HepG2 (cell line): ENCODE measurements around the gene KRI1. TPM values are rescaled to one million over a fixed set of nuclear protein-coding genes. Genes with fewer than 3 reads are reported as not detected.

Experiments used
- CENPX ChIP-seq: sonication (generic); formaldehyde crosslinking; IDR thresholded peaks from 2 replicates; pipeline ENCODE4 v1.9.0; 2021; ENCODE audit warnings: mild to moderate bottlenecking, missing genetic modification reagents, moderate library complexity
- FOXK1 ChIP-seq: sonication (generic); formaldehyde crosslinking; IDR thresholded peaks from 2 replicates; pipeline ENCODE4 v1.4.0; 2020; ENCODE audit warnings: low read depth, missing genetic modification reagents, borderline replicate concordance
- HNRNPLL ChIP-seq: fragments of 200-400 bp; formaldehyde crosslinking; IDR thresholded peaks from 2 replicates; pipeline ENCODE4 v1.6.1; 2017; ENCODE audit warnings: mild to moderate bottlenecking, low read depth, low read length; ENCODE audit not compliant: poor library complexity, severe bottlenecking
- MEIS2 ChIP-seq: sonication (generic); formaldehyde crosslinking; IDR thresholded peaks from 2 replicates; pipeline ENCODE4 v1.9.0; 2021; ENCODE audit warnings: mild to moderate bottlenecking, missing genetic modification reagents
- NFE2L2 ChIP-seq: fragments of 150-350 bp; IDR thresholded peaks from 2 replicates; pipeline ENCODE4 v1.6.1; 2014; ENCODE audit warnings: low read length
- PHF20 ChIP-seq: sonication (generic); formaldehyde crosslinking; IDR thresholded peaks from 2 replicates; pipeline ENCODE4 v1.5.0; 2020; ENCODE audit warnings: mild to moderate bottlenecking, missing genetic modification reagents
- RBFOX2 ChIP-seq: fragments of 200-400 bp; formaldehyde crosslinking; IDR thresholded peaks from 2 replicates; pipeline ENCODE4 v1.6.1; 2017; ENCODE audit warnings: low read depth, mild to moderate bottlenecking, low read length
- REL ChIP-seq: sonication (generic); formaldehyde crosslinking; conservative IDR thresholded peaks from 2 replicates; pipeline ENCODE4 v1.8.0; 2022; ENCODE audit warnings: mild to moderate bottlenecking, missing genetic modification reagents, moderate library complexity
- SNAI1 ChIP-seq: sonication (generic); formaldehyde crosslinking; IDR thresholded peaks from 2 replicates; pipeline ENCODE4 v1.5.0; 2020; ENCODE audit warnings: mild to moderate bottlenecking, missing genetic modification reagents, borderline replicate concordance
- ZBTB42 ChIP-seq: sonication (generic); formaldehyde crosslinking; IDR thresholded peaks from 2 replicates; pipeline ENCODE4 v1.5.0; 2020; ENCODE audit warnings: mild to moderate bottlenecking, missing genetic modification reagents
- ZNF225 ChIP-seq: sonication (generic); formaldehyde crosslinking; IDR thresholded peaks from 2 replicates; pipeline ENCODE4 v1.4.0; 2020; ENCODE audit warnings: mild to moderate bottlenecking, missing genetic modification reagents
- ZNF615 ChIP-seq: sonication (generic); formaldehyde crosslinking; IDR thresholded peaks from 2 replicates; pipeline ENCODE4 v1.5.0; 2020; ENCODE audit warnings: mild to moderate bottlenecking, missing genetic modification reagents, borderline replicate concordance
- ZNF749 ChIP-seq: sonication (generic); formaldehyde crosslinking; IDR thresholded peaks from 2 replicates; pipeline ENCODE4 v1.8.0; 2022; ENCODE audit warnings: mild to moderate bottlenecking, missing genetic modification reagents, moderate library complexity, borderline replicate concordance
- ZNF776 ChIP-seq: sonication (generic); formaldehyde crosslinking; IDR thresholded peaks from 2 replicates; pipeline ENCODE4 v1.4.0; 2020; ENCODE audit warnings: mild to moderate bottlenecking, missing genetic modification reagents
- ZSCAN30 ChIP-seq: sonication (generic); formaldehyde crosslinking; IDR thresholded peaks from 2 replicates; pipeline ENCODE4 v1.5.0; 2020; ENCODE audit warnings: mild to moderate bottlenecking, missing genetic modification reagents
- ZZZ3 ChIP-seq: sonication (generic); formaldehyde crosslinking; IDR thresholded peaks from 2 replicates; pipeline ENCODE4 v1.4.0; 2020; ENCODE audit warnings: missing genetic modification reagents, mild to moderate bottlenecking, borderline replicate concordance
- polyA plus RNA-seq, 8 experiments: library from polyadenylated mRNA; depleted of rRNA in 3 of 8; stranded (reverse) in 7 of 8; unstranded in 1 of 8; fragments of >200 nt; fragmentation: Illumina TruSeq in 4 of 8; extraction: Trizol in 4 of 8; gene quantifications; 2 replicates each; pipeline versions ENCODE4 v1.2.1 to v1.2.3, GENCODE V29; 2011 to 2016; ENCODE audit warnings: low read depth in 4 of 8, missing spikeins in 1 of 8, mixed read lengths in 1 of 8; ENCODE audit not compliant: insufficient read depth in 1 of 8
- total RNA-seq, 5 experiments: library from RNA; depleted of rRNA; stranded (reverse); fragments of >200 nt; fragmentation: Illumina TruSeq; extraction: Trizol; gene quantifications; 2 replicates each; pipeline ENCODE4 v1.2.3, GENCODE V29; 2016; ENCODE audit warnings: low read depth in 1 of 5
- TF ChIP-seq, protein P1 (sequence below): conservative IDR thresholded peaks from 2 replicates; pipeline ENCODE4 v1.6.1; 2018; ENCODE audit warnings: missing genetic modification reagents
- TF ChIP-seq, protein P2 (sequence below): sonication (generic); formaldehyde crosslinking; IDR thresholded peaks from 2 replicates; pipeline ENCODE4 v1.4.0; 2020; ENCODE audit warnings: low read depth, mild to moderate bottlenecking, missing genetic modification reagents
- TF ChIP-seq, protein P3 (sequence below): sonication (generic); formaldehyde crosslinking; IDR thresholded peaks from 2 replicates; pipeline ENCODE4 v1.5.0; 2020; ENCODE audit warnings: mild to moderate bottlenecking, missing genetic modification reagents
- TF ChIP-seq, protein P4 (sequence below): IDR thresholded peaks from 2 replicates; pipeline ENCODE4 v1.6.1; 2016; ENCODE audit warnings: mild to moderate bottlenecking

The KRI1 gene
- total and polyA plus RNA-seq, 2 of the 13 experiments (the other 11 are each of a cell fraction or from before 2014, with no cell fraction given), result 9.1 to 11.7 TPM

DNA sequence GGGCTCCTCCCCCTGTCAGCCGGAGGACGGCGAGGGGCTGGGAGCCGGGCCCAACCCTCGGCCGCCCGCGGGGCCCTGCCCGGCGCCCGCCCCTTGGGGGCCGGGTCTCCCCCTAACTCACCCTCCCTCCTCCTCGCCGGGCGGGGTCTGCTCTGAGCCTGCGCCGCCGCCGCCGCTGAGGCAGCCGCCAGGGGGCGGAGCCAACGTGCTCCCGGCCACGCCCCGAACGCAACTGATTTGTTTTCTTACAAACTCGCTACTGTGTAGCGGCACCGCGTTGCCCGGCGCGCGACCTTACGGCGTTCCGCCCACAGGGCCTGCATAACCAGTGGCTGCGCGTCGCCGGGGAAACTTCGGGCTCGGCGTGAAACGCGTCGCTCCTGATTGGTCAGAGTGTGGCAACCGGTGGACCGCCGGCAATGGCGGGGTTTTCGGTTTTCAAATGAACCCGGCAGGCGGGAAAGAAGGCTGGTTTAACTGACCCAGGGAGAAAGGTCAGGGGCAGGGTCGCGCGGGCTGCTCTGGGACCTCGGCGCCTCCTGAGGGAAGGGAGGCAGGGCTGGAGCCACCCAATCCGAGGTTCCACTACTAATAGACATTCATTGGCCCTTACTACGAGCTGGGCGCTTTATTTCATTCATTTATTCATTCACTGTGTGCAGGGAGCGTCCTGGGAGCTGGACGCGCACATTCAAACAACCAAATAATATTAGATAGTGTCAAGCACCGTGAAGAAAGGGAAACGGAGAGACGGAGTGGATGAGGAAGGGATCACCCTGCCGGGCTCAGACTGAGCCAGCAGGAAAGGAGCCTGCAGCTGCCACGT is 3.2 kb upstream of the KRI1 start, which contains the start of gene CDKN2D (continued):
- TF ChIP-seq, protein P1, sequence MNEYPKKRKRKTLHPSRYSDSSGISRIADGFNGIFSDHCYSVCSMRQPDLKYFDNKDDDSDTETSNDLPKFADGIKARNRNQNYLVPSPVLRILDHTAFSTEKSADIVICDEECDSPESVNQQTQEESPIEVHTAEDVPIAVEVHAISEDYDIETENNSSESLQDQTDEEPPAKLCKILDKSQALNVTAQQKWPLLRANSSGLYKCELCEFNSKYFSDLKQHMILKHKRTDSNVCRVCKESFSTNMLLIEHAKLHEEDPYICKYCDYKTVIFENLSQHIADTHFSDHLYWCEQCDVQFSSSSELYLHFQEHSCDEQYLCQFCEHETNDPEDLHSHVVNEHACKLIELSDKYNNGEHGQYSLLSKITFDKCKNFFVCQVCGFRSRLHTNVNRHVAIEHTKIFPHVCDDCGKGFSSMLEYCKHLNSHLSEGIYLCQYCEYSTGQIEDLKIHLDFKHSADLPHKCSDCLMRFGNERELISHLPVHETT (CRISPR knock-in tag), result peak; percentile 17
- TF ChIP-seq ZSCAN30 (CRISPR knock-in tag) (no peak), REL (CRISPR knock-in tag) (peak; percentile 98), NFE2L2 (no peak), MEIS2 (CRISPR knock-in tag) (peak; percentile 1; the same call in 1 of the 2 replicates), SNAI1 (CRISPR knock-in tag) (no peak), ZNF776 (0 out of 2 replicates have a peak, but pooled peaks have one; percentile 4), CENPX (CRISPR knock-in tag) (no peak), FOXK1 (CRISPR knock-in tag) (peak; percentile 74; the same call in 1 of the 2 replicates), RBFOX2 (peak; percentile 74), PHF20 (CRISPR knock-in tag) (0 out of 2 replicates have a peak, but pooled peaks have one; percentile 47), ZZZ3 (CRISPR knock-in tag) (no peak), ZNF615 (CRISPR knock-in tag) (peak; percentile 52; the same call in 1 of the 2 replicates), ZBTB42 (CRISPR knock-in tag) (no peak), HNRNPLL (peak; percentile 90), ZNF749 (CRISPR knock-in tag) (peak; percentile 71; the same call in 1 of the 2 replicates), ZNF225 (CRISPR knock-in tag) (no peak)
- TF ChIP-seq, protein P2, sequence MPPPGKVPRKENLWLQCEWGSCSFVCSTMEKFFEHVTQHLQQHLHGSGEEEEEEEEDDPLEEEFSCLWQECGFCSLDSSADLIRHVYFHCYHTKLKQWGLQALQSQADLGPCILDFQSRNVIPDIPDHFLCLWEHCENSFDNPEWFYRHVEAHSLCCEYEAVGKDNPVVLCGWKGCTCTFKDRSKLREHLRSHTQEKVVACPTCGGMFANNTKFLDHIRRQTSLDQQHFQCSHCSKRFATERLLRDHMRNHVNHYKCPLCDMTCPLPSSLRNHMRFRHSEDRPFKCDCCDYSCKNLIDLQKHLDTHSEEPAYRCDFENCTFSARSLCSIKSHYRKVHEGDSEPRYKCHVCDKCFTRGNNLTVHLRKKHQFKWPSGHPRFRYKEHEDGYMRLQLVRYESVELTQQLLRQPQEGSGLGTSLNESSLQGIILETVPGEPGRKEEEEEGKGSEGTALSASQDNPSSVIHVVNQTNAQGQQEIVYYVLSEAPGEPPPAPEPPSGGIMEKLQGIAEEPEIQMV (CRISPR knock-in tag), result no peak
- TF ChIP-seq, protein P3, sequence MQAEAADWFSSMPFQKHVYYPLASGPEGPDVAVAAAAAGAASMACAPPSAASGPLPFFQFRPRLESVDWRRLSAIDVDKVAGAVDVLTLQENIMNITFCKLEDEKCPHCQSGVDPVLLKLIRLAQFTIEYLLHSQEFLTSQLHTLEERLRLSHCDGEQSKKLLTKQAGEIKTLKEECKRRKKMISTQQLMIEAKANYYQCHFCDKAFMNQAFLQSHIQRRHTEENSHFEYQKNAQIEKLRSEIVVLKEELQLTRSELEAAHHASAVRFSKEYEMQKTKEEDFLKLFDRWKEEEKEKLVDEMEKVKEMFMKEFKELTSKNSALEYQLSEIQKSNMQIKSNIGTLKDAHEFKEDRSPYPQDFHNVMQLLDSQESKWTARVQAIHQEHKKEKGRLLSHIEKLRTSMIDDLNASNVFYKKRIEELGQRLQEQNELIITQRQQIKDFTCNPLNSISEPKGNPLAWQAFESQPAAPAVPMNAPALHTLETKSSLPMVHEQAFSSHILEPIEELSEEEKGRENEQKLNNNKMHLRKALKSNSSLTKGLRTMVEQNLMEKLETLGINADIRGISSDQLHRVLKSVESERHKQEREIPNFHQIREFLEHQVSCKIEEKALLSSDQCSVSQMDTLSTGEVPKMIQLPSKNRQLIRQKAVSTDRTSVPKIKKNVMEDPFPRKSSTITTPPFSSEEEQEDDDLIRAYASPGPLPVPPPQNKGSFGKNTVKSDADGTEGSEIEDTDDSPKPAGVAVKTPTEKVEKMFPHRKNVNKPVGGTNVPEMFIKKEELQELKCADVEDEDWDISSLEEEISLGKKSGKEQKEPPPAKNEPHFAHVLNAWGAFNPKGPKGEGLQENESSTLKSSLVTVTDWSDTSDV (CRISPR knock-in tag), result no peak
- TF ChIP-seq, protein P4, sequence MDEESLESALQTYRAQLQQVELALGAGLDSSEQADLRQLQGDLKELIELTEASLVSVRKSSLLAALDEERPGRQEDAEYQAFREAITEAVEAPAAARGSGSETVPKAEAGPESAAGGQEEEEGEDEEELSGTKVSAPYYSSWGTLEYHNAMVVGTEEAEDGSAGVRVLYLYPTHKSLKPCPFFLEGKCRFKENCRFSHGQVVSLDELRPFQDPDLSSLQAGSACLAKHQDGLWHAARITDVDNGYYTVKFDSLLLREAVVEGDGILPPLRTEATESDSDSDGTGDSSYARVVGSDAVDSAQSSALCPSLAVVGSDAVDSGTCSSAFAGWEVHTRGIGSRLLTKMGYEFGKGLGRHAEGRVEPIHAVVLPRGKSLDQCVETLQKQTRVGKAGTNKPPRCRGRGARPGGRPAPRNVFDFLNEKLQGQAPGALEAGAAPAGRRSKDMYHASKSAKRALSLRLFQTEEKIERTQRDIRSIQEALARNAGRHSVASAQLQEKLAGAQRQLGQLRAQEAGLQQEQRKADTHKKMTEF (CRISPR knock-in tag), result peak; percentile 49
